ENCODE data around the gene CNTNAP1.
"Not testable (repeated sequence)": the region's sequence is repeated elsewhere in the genome, so short reads cannot be mapped to it uniquely, and the experiment has no call there.

CNTNAP1 gene

DNA sequence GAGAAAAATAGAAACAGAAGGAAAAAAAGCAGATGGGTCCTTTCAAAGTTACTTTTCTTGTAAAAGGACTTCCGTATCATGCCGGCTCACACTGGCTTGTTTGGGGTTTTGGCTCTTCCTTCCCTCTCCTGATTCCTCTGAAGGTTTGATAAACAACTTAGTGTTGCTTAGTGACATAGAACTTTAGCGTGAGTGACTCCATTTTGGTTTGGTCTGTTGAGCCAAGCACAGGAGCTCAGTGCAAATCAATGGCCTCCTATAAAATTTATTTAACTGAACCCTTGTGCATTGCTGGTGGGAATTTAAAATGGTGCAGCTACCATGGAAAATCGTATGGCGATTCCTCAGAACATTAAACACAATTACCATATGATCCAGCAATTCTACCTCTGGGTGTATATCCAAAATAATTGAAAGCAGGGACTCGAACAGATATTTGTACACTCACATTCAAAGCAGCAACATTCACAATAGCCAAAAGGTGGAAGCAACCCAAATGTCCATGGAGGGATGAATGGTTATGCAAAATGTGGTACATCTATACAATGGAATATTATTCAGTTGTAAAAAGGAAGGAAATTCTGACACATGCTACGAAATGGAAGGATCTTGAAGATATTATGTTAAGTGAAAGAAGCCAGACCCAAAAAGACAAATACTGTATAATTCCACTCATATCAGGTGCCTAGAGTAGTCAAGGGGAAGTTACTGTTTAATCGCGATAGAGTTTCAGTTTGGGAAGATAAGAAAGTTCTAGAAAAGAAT is 24.3 kb upstream of the CNTNAP1 start:
- Histone ChIP-seq H3K4me3 (ENCODE audit: severe bottlenecking) (no peak overlapping the region), H3K9me3 (ENCODE audit: severe bottlenecking) (no peaks in the 10 kb centered on the region), H3K4me1 (ENCODE audit: insufficient read depth, poor library complexity, severe bottlenecking) (peaks cover 17% of the 10 kb centered on the region), H3K36me3 (ENCODE audit: low read depth) (peaks cover 27% of the 10 kb centered on the region), H3K27me3 (ENCODE audit: insufficient read depth, poor library complexity, severe bottlenecking) (no peaks in the 10 kb centered on the region), H3K27ac (ENCODE audit: poor library complexity, severe bottlenecking) (peak overlapping the region; percentile 82)
- DNase-seq (ENCODE audit: low spot score) (no peak), ATAC-seq (ENCODE audit: low read depth) (no peak)
- TF ChIP-seq, protein P1, sequence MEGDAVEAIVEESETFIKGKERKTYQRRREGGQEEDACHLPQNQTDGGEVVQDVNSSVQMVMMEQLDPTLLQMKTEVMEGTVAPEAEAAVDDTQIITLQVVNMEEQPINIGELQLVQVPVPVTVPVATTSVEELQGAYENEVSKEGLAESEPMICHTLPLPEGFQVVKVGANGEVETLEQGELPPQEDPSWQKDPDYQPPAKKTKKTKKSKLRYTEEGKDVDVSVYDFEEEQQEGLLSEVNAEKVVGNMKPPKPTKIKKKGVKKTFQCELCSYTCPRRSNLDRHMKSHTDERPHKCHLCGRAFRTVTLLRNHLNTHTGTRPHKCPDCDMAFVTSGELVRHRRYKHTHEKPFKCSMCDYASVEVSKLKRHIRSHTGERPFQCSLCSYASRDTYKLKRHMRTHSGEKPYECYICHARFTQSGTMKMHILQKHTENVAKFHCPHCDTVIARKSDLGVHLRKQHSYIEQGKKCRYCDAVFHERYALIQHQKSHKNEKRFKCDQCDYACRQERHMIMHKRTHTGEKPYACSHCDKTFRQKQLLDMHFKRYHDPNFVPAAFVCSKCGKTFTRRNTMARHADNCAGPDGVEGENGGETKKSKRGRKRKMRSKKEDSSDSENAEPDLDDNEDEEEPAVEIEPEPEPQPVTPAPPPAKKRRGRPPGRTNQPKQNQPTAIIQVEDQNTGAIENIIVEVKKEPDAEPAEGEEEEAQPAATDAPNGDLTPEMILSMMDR (IDR thresholded peaks at IDR 0.05; ENCODE audit: poor library complexity, severe bottlenecking): no peak

DNA sequence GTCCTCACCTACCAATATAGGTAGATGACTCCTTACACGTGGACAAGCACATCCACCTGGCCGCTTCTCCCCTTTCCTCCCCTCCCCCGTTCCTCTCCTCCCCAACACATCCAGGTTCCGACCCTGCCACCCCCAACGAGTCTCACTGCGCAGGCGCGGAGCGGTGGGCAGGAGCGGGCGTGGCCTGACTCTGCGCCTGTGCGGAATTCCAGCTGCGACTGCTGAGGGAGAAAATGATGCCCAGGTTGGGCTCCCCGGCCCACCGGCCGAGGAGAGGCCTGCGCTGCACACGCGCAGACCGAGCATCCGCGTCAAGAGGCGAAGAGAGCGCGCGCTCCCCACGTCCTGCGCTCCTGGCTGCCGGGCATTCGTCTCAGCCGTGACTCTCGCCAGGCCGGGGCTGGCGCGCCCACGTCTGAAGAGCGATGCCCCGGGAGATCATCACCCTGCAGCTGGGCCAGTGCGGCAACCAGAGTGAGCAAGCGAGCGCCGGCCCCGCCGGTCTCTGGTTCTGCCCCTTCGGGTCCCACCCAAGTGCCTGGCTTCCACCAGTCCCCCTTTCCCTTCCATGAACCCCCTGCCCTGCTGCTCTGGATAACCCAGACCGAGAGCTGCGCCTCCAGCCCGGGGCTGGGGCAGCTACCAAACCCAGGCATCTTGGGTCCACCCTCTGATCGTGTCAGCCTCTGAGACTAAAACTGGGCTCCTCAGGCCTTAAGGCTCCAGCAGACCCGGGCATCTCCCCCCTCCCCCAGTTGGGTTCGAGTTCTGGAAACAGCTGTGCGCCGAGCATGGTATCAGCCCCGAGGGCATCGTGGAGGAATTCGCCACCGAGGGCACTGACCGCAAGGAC is 23.0 kb upstream of the CNTNAP1 start, which contains the start of gene TUBG2:
Gene TUBG2 (plus strand): TSS at position 206 of the 853 bp plus-strand sequence. CDS start 220 bp downstream, at position 426.
- DNase-seq (ENCODE audit: low spot score) (peak; percentile 90), ATAC-seq (ENCODE audit: low read depth) (peak; percentile 80)
- H3K27me3 ChIP-seq (ENCODE audit: insufficient read depth, poor library complexity, severe bottlenecking): no peaks in the 10 kb centered on the region
- TF ChIP-seq, protein P1 (IDR thresholded peaks at IDR 0.05; ENCODE audit: poor library complexity, severe bottlenecking): no peak
- no peaks in the 10 kb centered on the region for H3K9me3 ChIP-seq (ENCODE audit: severe bottlenecking)
- peak within 1 kb of the TSS; percentile 82 for H3K27ac ChIP-seq (ENCODE audit: poor library complexity, severe bottlenecking)
- H3K4me1 ChIP-seq (ENCODE audit: insufficient read depth, poor library complexity, severe bottlenecking): peaks cover 17% of the 10 kb centered on the region
- H3K36me3 ChIP-seq (ENCODE audit: low read depth): peaks cover 39% of the 10 kb centered on the region
- peak within 1 kb of the TSS; percentile 47 for H3K4me3 ChIP-seq (ENCODE audit: severe bottlenecking)

DNA sequence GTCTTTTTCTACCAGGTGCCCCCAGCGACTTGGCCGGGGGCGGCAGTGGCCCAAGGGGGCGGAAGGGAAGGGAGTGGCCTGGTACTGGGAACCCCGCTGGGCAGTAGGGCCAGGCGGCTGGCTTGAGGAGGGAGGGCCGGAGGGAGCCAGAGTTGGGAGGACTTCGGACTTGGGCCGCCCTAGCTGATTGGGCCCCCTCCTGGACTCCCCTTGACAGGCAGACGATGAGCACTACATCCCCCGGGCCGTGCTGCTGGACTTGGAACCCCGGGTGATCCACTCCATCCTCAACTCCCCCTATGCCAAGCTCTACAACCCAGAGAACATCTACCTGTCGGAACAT is 22.4 kb upstream of the CNTNAP1 start:
- Histone ChIP-seq H3K27ac (ENCODE audit: poor library complexity, severe bottlenecking) (peak overlapping the region; percentile 82), H3K4me1 (ENCODE audit: insufficient read depth, poor library complexity, severe bottlenecking) (peaks cover 17% of the 10 kb centered on the region), H3K4me3 (ENCODE audit: severe bottlenecking) (peak overlapping the region; percentile 47), H3K36me3 (ENCODE audit: low read depth) (peaks cover 41% of the 10 kb centered on the region)
- ATAC-seq (ENCODE audit: low read depth): peak; percentile 15; the same call in 1 of the 3 replicates
- H3K9me3 ChIP-seq (ENCODE audit: severe bottlenecking); H3K27me3 ChIP-seq (ENCODE audit: insufficient read depth, poor library complexity, severe bottlenecking); DNase-seq (ENCODE audit: low spot score): not testable (repeated sequence)

DNA sequence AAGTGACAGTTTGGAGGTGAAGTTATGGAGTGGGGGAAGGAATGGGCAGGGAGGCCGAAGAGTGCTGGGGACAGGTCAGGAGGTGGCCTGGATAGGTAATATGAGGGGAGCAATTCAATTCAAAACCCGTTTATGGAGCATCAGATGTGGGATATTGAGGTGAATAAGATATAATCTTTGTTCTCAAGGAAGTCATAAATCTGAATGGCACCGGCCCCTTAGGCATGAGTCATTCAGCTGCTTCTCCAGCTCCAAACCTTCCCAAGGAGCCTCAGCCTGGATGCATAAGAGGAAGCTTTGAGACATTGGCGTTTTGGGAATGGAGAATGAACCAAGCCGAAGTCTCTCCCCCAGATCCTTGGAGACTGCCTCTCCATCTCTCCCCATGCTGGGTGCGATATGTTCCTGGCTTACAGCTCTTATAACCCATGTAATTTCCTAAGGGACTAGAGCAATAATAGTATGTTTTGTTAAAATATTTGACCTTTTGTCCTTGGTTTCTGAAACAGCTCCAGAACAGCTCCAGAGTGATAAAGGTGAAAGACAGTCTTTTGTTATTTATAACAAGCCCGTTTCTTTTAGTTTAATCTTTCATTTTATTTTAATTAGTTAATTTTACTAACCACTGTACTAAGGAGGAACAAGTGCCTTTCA is 21.5 kb upstream of the CNTNAP1 start:
- Histone ChIP-seq H3K4me1 (ENCODE audit: insufficient read depth, poor library complexity, severe bottlenecking) (peaks cover 17% of the 10 kb centered on the region), H3K27me3 (ENCODE audit: insufficient read depth, poor library complexity, severe bottlenecking) (no peaks in the 10 kb centered on the region), H3K9me3 (ENCODE audit: severe bottlenecking) (no peaks in the 10 kb centered on the region), H3K27ac (ENCODE audit: poor library complexity, severe bottlenecking) (peak overlapping the region; percentile 82), H3K4me3 (ENCODE audit: severe bottlenecking) (peak overlapping the region; percentile 9), H3K36me3 (ENCODE audit: low read depth) (peaks cover 50% of the 10 kb centered on the region)
- DNase-seq (ENCODE audit: low spot score): no peak
- TF ChIP-seq, protein P1 (IDR thresholded peaks at IDR 0.05; ENCODE audit: poor library complexity, severe bottlenecking): no peak
- ATAC-seq (ENCODE audit: low read depth): peak; percentile 64

DNA sequence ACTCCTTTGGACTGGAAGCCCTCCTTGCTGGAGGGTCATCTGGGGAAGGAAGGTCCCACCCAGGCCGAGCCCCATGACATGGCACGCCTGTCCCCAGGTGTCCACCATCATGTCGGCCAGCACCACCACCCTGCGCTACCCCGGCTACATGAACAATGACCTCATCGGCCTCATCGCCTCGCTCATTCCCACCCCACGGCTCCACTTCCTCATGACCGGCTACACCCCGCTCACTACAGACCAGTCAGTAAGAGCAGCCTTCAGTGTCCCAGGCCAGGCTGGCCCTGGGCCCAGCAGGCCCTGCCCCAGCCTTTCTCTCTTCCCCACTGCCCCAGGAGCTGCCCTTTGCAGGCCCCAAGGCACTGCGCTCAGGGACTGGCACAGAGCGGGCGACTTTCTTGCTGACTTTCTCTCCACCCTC is 16.7 kb upstream of the CNTNAP1 start:
- H3K36me3 ChIP-seq (ENCODE audit: low read depth): peaks cover 87% of the 10 kb centered on the region

DNA sequence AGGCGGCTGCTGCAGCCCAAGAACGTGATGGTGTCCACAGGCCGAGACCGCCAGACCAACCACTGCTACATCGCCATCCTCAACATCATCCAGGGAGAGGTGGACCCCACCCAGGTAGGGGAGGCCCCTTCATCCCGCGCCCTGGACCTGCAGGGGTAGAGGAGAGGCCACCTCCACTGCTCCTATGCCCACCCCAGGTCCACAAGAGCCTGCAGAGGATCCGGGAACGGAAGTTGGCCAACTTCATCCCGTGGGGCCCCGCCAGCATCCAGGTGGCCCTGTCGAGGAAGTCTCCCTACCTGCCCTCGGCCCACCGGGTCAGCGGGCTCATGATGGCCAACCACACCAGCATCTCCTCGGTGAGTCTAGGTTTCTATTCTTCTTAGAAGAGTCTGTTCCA is 16.2 kb upstream of the CNTNAP1 start:
- not testable (repeated sequence) for DNase-seq (ENCODE audit: low spot score); H3K27me3 ChIP-seq (ENCODE audit: insufficient read depth, poor library complexity, severe bottlenecking); H3K9me3 ChIP-seq (ENCODE audit: severe bottlenecking); H3K4me3 ChIP-seq (ENCODE audit: severe bottlenecking); ATAC-seq (ENCODE audit: low read depth)
- peak overlapping the region; percentile 83 for H3K27ac ChIP-seq (ENCODE audit: poor library complexity, severe bottlenecking)
- peaks cover 32% of the 10 kb centered on the region for H3K4me1 ChIP-seq (ENCODE audit: insufficient read depth, poor library complexity, severe bottlenecking)
- H3K36me3 ChIP-seq (ENCODE audit: low read depth): peaks cover 87% of the 10 kb centered on the region

More for the DNA sequence above, 16.7 kb upstream of the CNTNAP1 start:
- H3K27ac ChIP-seq (ENCODE audit: poor library complexity, severe bottlenecking): no peak overlapping the region
- no peaks in the 10 kb centered on the region for H3K27me3 ChIP-seq (ENCODE audit: insufficient read depth, poor library complexity, severe bottlenecking)
- no peak overlapping the region for H3K4me3 ChIP-seq (ENCODE audit: severe bottlenecking)
- TF ChIP-seq, protein P1 (IDR thresholded peaks at IDR 0.05; ENCODE audit: poor library complexity, severe bottlenecking): no peak
- peaks cover 37% of the 10 kb centered on the region for H3K4me1 ChIP-seq (ENCODE audit: insufficient read depth, poor library complexity, severe bottlenecking)
- ATAC-seq (ENCODE audit: low read depth) (no peak), DNase-seq (ENCODE audit: low spot score) (no peak)
- H3K9me3 ChIP-seq (ENCODE audit: severe bottlenecking): no peaks in the 10 kb centered on the region

All from RWPE2 (cell line).